A549 treated with dexamethasone at 1 μM for 4 hours (cell line): ENCODE data around the gene LRRC37B. TPM values are rescaled to one million over a fixed set of nuclear protein-coding genes. Genes with fewer than 3 reads are reported as not detected.

Source experiments
- total RNA-seq: library from RNA; stranded (reverse); fragments of 200-300 nt; extraction: Qiagen RNA extraction; gene quantifications from 5 replicates; pipeline ENCODE4 v1.2.3, GENCODE V29; 2022

The LRRC37B gene
- 9.7 to 11.2 TPM (median 9.9 TPM) in 5 replicates for total RNA-seq

GRCh38 chr17:32006957-32007462 is at the start of gene LRRC37B:
LRRC37B (plus strand) TSS chr17:32007383; CDS start chr17:32021393, 14,010 bp downstream.

Other genes starting within 250 kb of the LRRC37B start
- gene COPRS, start 148.1 kb upstream of the LRRC37B start, total RNA-seq: 119 to 151 TPM (median 133 TPM) in 5 replicates
- gene UTP6, start 105.7 kb upstream of the LRRC37B start, total RNA-seq: 56.8 to 90.3 TPM (median 80.4 TPM) in 5 replicates
- 23.5 to 32.2 TPM (median 26.8 TPM) in 5 replicates for gene SUZ12, start 70.4 kb upstream of the LRRC37B start, total RNA-seq
- 21.0 to 27.8 TPM (median 27.0 TPM) in 5 replicates for gene RHOT1, start 135.1 kb downstream of the LRRC37B start, total RNA-seq